Frontal cortex (tissue), 4 donors: ENCODE results near the gene C19orf12. TPM values are rescaled to one million over a fixed set of nuclear protein-coding genes. Genes with fewer than 3 reads are reported as not detected.
"Not testable (repeated sequence)": the region's sequence is repeated elsewhere in the genome, so short reads cannot be mapped to it uniquely, and the experiment has no call there.

Source experiments
- DNase-seq, 2 donors: peaks; one replicate each; pipeline ENCODE4 v3.0.0; 2012; ENCODE audit warnings: low spot score in 2 of 2
- FAIRE-seq: peaks from 2 replicates; lab custom pipeline; 2012; peaks lifted over from hg19 to GRCh38; lab: Jason Lieb, UNC
- total RNA-seq: library from RNA; depleted of rRNA; stranded (reverse); fragments of >200 nt; gene quantifications from one replicate; pipeline ENCODE4 v1.2.3, GENCODE V29; 2014
- donor health status: control.
- donor health status: control.
- donor health status: control.

The C19orf12 gene
- total RNA-seq, 1 donor from 2014 or later = 41.2 TPM

DNA sequence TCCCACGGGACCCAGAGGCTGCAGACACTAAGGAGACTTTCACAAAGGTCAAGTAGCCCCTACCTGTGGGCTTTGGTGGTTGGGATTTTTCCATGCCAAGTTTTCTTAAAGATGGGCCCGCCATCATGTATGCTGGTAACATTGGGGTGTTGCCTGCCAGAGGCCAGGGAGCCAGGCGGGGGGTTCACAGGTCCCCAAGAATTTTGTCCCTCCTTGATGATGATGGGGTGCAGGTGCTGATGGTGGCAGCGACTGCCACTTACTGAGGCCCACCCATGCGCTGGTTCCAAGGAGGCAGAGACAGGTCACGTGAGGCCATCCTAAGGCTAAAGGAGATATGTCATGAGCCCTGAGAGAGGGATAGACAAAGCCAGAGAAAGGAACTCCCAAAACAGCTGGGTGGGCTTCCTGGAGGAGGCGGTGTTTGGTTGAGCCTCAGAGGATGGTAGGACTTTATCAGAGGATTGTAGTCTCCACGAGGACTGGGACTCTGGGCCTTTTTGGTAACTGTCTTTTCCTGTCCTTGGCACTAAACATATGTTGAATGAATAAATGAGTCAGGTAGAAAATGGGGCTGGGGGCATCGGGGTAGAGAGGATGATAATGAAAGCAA, 35.4 kb downstream of the C19orf12 start:
- no peak for DNase-seq
- no peak for FAIRE-seq

GRCh38 chr19:29678484-29679106, 36.5 kb downstream of the C19orf12 start:
- FAIRE-seq (no peak), DNase-seq (no peak)

- DNase-seq = no peak
- FAIRE-seq = no peak
These were observed 37.9 kb downstream of the C19orf12 start for GRCh38 chr19:29677001-29677817.

DNA sequence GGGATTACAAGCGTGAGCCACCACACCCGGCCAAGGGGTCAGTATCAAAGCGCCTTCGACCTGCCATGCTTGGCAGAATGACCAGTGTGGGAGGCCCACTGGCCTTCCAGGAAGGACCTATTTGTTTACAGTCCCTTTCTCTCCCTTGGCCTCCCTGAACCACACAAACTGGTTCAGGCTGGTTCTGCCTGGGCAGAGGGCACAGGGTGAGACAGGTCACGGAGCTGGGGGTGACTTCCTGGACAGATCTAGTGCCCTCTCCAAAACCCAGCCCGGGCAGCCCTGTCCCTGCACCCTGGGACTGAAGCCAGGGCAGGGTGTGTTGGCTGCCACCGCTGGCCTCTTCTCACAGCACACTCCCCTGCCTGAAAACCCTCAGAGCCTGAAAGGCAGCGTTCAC, 38.5 kb downstream of the C19orf12 start:
- DNase-seq (no peak), FAIRE-seq (no peak)

DNA sequence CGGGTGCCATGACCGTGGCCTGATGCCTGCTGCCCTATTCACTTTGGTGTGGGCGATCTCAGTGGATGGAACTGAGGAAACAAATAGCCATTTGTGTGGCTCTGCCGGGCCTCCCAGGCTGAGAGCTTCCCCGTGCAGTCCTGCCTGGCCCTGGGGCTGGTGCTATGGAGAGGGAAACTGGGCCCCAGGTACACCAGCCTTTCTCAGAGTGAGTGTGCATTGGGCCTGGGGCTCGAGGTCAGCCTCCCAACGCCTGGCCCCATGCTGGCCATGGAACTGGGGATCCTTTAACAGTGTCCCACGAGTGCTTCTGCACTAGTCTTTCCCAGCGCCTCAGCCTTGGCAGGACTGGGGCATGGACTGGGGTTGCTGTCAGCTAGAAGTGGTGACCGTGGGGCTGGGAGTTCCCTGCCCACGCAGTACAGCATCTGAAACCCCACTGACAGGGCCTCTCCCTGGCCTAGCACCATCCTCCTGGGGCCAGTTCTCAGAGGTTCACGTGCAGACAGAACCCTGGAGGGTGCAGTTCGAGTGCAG, 39.3 kb downstream of the C19orf12 start:
- FAIRE-seq (no peak), DNase-seq (peak in 1 of 2 donors; percentile 66)

- DNase-seq (no peak), FAIRE-seq (no peak)
These were observed 39.9 kb downstream of the C19orf12 start for GRCh38 chr19:29675120-29675649.

DNA sequence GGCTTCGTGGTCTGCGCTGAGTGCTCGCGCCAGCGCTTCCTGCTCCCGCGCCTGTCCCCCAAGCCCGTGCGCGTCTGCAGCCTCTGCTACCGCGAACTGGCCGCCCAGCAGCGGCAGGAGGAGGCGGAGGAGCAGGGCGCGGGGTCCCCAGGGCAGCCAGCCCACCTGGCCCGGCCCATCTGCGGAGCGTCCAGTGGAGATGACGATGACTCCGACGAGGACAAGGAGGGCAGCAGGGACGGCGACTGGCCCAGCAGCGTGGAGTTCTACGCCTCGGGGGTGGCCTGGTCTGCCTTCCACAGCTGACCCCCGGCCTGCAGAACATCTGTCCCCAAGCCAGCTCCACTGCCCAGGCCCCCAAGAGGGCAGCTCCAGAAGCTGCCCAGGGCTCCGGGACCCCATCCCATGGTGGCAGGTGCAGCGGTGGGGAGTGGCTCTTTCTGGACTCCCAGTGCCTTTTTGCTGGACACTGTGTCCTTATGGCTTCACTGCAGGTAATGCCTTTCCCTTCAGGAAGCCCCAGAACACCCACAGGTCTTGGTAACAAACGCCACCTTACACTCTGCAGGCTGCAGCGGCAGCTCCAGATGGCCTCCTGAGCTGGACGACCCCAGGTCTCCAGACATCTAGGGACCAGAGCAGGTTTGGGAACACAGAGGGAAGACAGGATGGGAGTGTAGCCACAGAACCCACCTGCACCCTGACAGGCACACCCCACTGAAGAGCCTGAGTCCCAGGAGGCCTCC, 40.5 kb downstream of the C19orf12 start:
- FAIRE-seq (no peak), DNase-seq (no peak)

GRCh38 chr19:29673451-29674371, 41.4 kb downstream of the C19orf12 start:
- no peak for FAIRE-seq
- DNase-seq = no peak

GRCh38 chr19:29672933-29673336, 42.1 kb downstream of the C19orf12 start:
- no peak for DNase-seq
- FAIRE-seq = no peak

GRCh38 chr19:29672319-29672932, 42.6 kb downstream of the C19orf12 start:
- DNase-seq (no peak), FAIRE-seq (no peak)

GRCh38 chr19:29671393-29672160, 43.5 kb downstream of the C19orf12 start:
- FAIRE-seq (no peak), DNase-seq (peak in 1 of 2 donors; percentile 9)

DNA sequence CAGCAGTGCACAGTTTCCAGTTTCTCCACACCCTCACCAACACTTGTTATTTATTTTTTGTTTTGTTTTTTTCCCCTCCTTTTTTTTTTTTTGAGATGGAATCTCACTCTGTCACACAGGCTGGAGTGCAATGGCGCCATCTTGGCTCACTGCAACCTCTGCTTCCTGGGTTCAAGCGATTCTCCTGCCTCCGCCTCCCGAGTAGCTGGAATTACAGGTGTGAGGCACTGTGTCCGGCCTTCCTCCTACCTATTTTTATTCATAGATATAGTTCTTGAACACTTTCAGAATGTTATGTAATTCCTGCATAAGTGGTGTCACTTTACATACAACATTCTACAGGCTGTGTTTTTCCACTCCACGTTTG, 44.1 kb downstream of the C19orf12 start:
- DNase-seq, FAIRE-seq: not testable (repeated sequence)

GRCh38 chr19:29670255-29670654, 44.8 kb downstream of the C19orf12 start:
- no peak for FAIRE-seq
- no peak for DNase-seq

GRCh38 chr19:29668746-29669609, 46.1 kb downstream of the C19orf12 start:
- DNase-seq (no peak), FAIRE-seq (no peak)

GRCh38 chr19:29667901-29668341, 47.1 kb downstream of the C19orf12 start:
- no peak for DNase-seq
- FAIRE-seq = no peak

DNA sequence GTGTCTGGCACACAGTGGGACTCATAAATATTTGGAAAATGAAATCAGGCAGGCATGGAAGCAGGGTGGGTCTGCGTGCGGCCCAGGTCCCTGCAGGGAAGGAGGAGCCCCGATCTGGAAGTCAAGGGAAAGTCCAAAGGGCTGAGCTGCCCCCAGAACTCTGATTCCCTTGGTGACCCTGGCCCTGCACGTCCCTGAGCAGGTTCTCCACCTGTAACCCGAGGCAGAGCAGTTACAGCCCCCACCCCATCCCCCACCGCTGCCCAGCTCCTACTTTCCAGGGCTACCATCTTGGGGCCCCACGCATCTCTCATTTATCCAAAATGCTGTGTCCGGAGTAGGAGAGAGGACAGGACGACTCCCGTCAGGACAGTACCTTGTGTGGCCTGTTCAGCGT, 47.7 kb downstream of the C19orf12 start:
- FAIRE-seq = no peak

More for the DNA sequence above, 47.7 kb downstream of the C19orf12 start:
- no peak for DNase-seq
